A549 treated with Mapracorat at 1 μM for 4 hours (cell line): ENCODE results near the gene EPYC. TPM values are rescaled to one million over a fixed set of nuclear protein-coding genes. Genes with fewer than 3 reads are reported as not detected.

Experiments
- total RNA-seq: library from RNA; stranded (reverse); fragments of 200-300 nt; extraction: Qiagen RNA extraction; gene quantifications from 5 replicates; pipeline ENCODE4 v1.2.3, GENCODE V29; 2022

The EPYC gene
- total RNA-seq: not detected in 5 replicates

GRCh38 chr12:91004872-91005271 is at the start of gene EPYC:
Gene EPYC, minus strand, starts transcription at chr12:91004972. Its CDS starts 2,407 bp downstream, at chr12:91002565.

GRCh38 chr12:90954921-90955320 is 49.9 kb downstream of the EPYC start, which contains the start of gene CCER1:
Gene CCER1, minus strand, starts transcription at chr12:90955176. Its CDS starts 434 bp downstream, at chr12:90954742.

Other genes starting within 250 kb of the EPYC start
- not detected in 5 replicates for gene CCER1, start 49.8 kb downstream of the EPYC start, total RNA-seq
- not detected in 5 replicates for gene KERA, start 53.1 kb upstream of the EPYC start, total RNA-seq
- gene LUM, start 106.5 kb upstream of the EPYC start, total RNA-seq: 0.08 to 0.33 TPM (median 0.28 TPM) in 5 replicates
- gene DCN, start 177.8 kb upstream of the EPYC start, total RNA-seq: not detected in 5 replicates